HEK293T (cell line): ENCODE measurements around the gene NAA11.

ENCODE experiments used
- ARNT ChIP-seq: fragments of 450-650 bp; IDR thresholded peaks from 2 replicates; pipeline ENCODE4 v1.6.1; 2017; ENCODE audit warnings: mild to moderate bottlenecking
- BHLHE40 ChIP-seq: fragments of 450-650 bp; IDR thresholded peaks from 2 replicates; pipeline ENCODE4 v1.6.1; 2016; ENCODE audit warnings: mild to moderate bottlenecking, moderate library complexity, borderline replicate concordance
- ELF4 ChIP-seq: fragments of 450-650 bp; IDR thresholded peaks from 2 replicates; pipeline ENCODE4 v1.6.1; 2017; ENCODE audit warnings: antibody characterized with exemption
- FOXK2 ChIP-seq: fragments of 450-650 bp; IDR thresholded peaks from 2 replicates; pipeline ENCODE4 v1.6.1; 2016; ENCODE audit warnings: mild to moderate bottlenecking
- FOXM1 ChIP-seq: fragments of 450-650 bp; IDR thresholded peaks from 2 replicates; pipeline ENCODE4 v1.6.1; 2017; ENCODE audit warnings: mild to moderate bottlenecking, borderline replicate concordance
- HDGF ChIP-seq: fragments of 450-650 bp; IDR thresholded peaks from 2 replicates; pipeline ENCODE4 v1.6.1; 2017; ENCODE audit warnings: antibody characterized with exemption, borderline replicate concordance
- NFRKB ChIP-seq: fragments of 450-650 bp; IDR thresholded peaks from 2 replicates; pipeline ENCODE4 v1.6.1; 2016; ENCODE audit warnings: mild to moderate bottlenecking, moderate library complexity
- PKNOX1 ChIP-seq: fragments of 450-650 bp; IDR thresholded peaks from 2 replicates; pipeline ENCODE4 v1.6.1; 2016
- SP1 ChIP-seq: fragments of 450-650 bp; IDR thresholded peaks from 2 replicates; pipeline ENCODE4 v1.6.1; 2017
- SUZ12 ChIP-seq: fragments of 450-650 bp; IDR thresholded peaks from 2 replicates; pipeline ENCODE4 v1.6.1; 2016; ENCODE audit warnings: mild to moderate bottlenecking
- TARDBP ChIP-seq: fragments of 450-650 bp; IDR thresholded peaks from 2 replicates; pipeline ENCODE4 v1.6.1; 2016
- ZNF384 ChIP-seq: fragments of 450-650 bp; IDR thresholded peaks from 2 replicates; pipeline ENCODE4 v1.6.1; 2016

- TF ChIP-seq ELF4 (no peak), BHLHE40 (no peak), FOXK2 (no peak), ZNF384 (no peak), SUZ12 (no peak), TARDBP (no peak), NFRKB (no peak), SP1 (no peak), FOXM1 (no peak), PKNOX1 (no peak), HDGF (no peak), ARNT (no peak)
Measured at GRCh38 chr4:79288185-79288584, 37.7 kb downstream of the NAA11 start.
